Frontal cortex (tissue), 4 donors: Measurements from ENCODE around the gene CSRP3. TPM values are rescaled to one million over a fixed set of nuclear protein-coding genes. Genes with fewer than 3 reads are reported as not detected.
"Not testable (repeated sequence)": the region's sequence is repeated elsewhere in the genome, so short reads cannot be mapped to it uniquely, and the experiment has no call there.

Source experiments
- DNase-seq, 2 donors: peaks; one replicate each; pipeline ENCODE4 v3.0.0; 2012; ENCODE audit warnings: low spot score in 2 of 2
- FAIRE-seq: peaks from 2 replicates; lab custom pipeline; 2012; peaks lifted over from hg19 to GRCh38; lab: Jason Lieb, UNC
- total RNA-seq: library from RNA; depleted of rRNA; stranded (reverse); fragments of >200 nt; gene quantifications from one replicate; pipeline ENCODE4 v1.2.3, GENCODE V29; 2014
- donor health status: control.
- donor health status: control.
- donor health status: control.

CSRP3 gene
- total RNA-seq, 1 donor from 2014 or later = not detected

DNA sequence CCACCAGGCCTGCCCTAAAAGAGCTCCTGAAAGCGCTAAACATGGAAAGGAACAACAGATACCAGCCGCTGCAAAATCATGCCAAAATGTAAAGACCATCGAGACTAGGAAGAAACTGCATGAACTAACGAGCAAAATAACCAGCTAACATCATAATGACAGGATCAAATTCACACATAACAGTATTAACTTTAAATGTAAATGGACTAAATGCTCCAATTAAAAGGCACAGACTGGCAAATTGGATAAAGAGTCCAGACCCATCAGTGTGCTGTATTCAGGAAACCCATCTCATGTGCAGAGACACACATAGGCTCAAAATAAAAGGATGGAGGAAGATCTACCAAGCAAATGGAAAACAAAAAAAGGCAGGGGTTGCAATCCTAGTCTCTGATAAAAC is 64.9 kb downstream of the CSRP3 start:
- not testable (repeated sequence) for FAIRE-seq, DNase-seq

DNA sequence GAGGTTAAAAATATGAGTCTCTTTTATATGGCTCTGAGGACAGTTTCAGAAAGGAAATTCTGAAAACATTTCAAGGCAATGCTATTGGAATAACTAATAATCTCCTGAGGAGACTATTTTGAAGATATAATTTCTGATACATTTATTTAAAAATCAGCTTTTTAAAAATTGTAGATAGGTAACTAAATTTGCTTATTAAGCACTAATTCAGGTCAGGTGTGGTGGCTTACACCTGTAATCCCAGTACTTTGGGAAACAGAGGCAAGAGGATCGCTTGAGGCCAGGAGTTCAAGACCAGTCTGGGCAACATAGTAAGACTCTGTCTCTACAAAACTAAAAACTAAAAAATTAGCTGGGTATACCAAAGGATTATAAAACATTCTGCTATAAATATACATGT is 67.8 kb downstream of the CSRP3 start:
- DNase-seq (no peak), FAIRE-seq (no peak)

Other genes with a start within 250 kb of the CSRP3 start
- not detected for gene MRGPRX2, start 141.3 kb downstream of the CSRP3 start, total RNA-seq
- gene ZDHHC13, start 84.8 kb downstream of the CSRP3 start, total RNA-seq = 44.8 TPM
- gene E2F8, start 39.0 kb upstream of the CSRP3 start, total RNA-seq = 0.41 TPM